HG02973 (cell line): ENCODE results near the gene LRIT1.

ENCODE experiments used
- ATAC-seq: cut with Tn5 transposase; IDR thresholded peaks from one replicate; pipeline ENCODE4 v1.9.1; 2021; ENCODE audit warnings: moderate library complexity; ENCODE audit not compliant: unreplicated experiment

The LRIT1 gene

GRCh38 chr10:84195044-84195830, 46.1 kb downstream of the LRIT1 start:
- no peak for ATAC-seq

GRCh38 chr10:84194424-84195043, 46.8 kb downstream of the LRIT1 start, which contains the start of gene CDHR1:
Gene CDHR1 (plus strand): TSS chr10:84194537. CDS start chr10:84194761, 224 bp downstream.
- ATAC-seq, result peak; percentile 68

GRCh38 chr10:84193846-84194423, 47.4 kb downstream of the LRIT1 start:
- peak; percentile 2 for ATAC-seq

- no peak for ATAC-seq
These were observed 48.0 kb downstream of the LRIT1 start for GRCh38 chr10:84193327-84193726.

GRCh38 chr10:84191106-84191505, 50.2 kb downstream of the LRIT1 start:
- ATAC-seq, result no peak

- no peak for ATAC-seq
These were observed 50.7 kb downstream of the LRIT1 start for GRCh38 chr10:84190621-84191020.

- no peak for ATAC-seq
These were observed 52.5 kb downstream of the LRIT1 start for GRCh38 chr10:84188815-84189214.

GRCh38 chr10:84185526-84186175, 55.7 kb downstream of the LRIT1 start:
- ATAC-seq, result no peak

GRCh38 chr10:84184517-84184916, 56.8 kb downstream of the LRIT1 start:
- ATAC-seq, result no peak

GRCh38 chr10:84181631-84182030, 59.7 kb downstream of the LRIT1 start:
- no peak for ATAC-seq
